Keratinocyte (primary cell): ENCODE results near the gene DENND2A. TPM values are rescaled to one million over a fixed set of nuclear protein-coding genes. Genes with fewer than 3 reads are reported as not detected.
"Not testable (repeated sequence)": the region's sequence is repeated elsewhere in the genome, so short reads cannot be mapped to it uniquely, and the experiment has no call there.

Source experiments
- DNase-seq: peaks from one replicate; pipeline ENCODE4 v3.0.0-alpha.2; 2011; ENCODE audit warnings: low read depth, missing footprints, low spot score
- FAIRE-seq: peaks from 2 replicates; lab custom pipeline; 2011; peaks lifted over from hg19 to GRCh38; lab: Jason Lieb, UNC
- H2AFZ ChIP-seq: 2 replicates; pipeline ENCODE4 v1.6.0; 2012; ENCODE audit warnings: low read length, control low read depth, inconsistent platforms; ENCODE audit not compliant: control insufficient read depth
- H3K27ac ChIP-seq: 2 replicates; pipeline ENCODE4 v1.5.1; 2011; ENCODE audit warnings: low read length; ENCODE audit not compliant: control insufficient read depth, insufficient read depth
- H3K27me3 ChIP-seq: 3 replicates; pipeline ENCODE4 v1.6.0; 2011; ENCODE audit warnings: low read length; ENCODE audit not compliant: control insufficient read depth, insufficient read depth; ENCODE audit errors: extremely low read depth
- H3K36me3 ChIP-seq, 2 experiments: 2 replicates in 1 of 2; 3 replicates in 1 of 2; pipeline ENCODE4 v1.5.1; 2011; ENCODE audit warnings: low read length in 2 of 2, mild to moderate bottlenecking in 1 of 2; ENCODE audit not compliant: control insufficient read depth in 2 of 2, insufficient read depth in 2 of 2; ENCODE audit errors: extremely low read depth in 1 of 2
- H3K4me1 ChIP-seq: 3 replicates; pipeline ENCODE4 v1.5.1; 2011; ENCODE audit warnings: low read length; ENCODE audit not compliant: control insufficient read depth, insufficient read depth; ENCODE audit errors: extremely low read depth
- H3K4me2 ChIP-seq: 3 replicates; pipeline ENCODE4 v1.6.0; 2011; ENCODE audit warnings: low read depth, low read length; ENCODE audit not compliant: control insufficient read depth, insufficient read depth; ENCODE audit errors: extremely low read depth
- H3K4me3 ChIP-seq, 3 experiments: fragments of 200-600 bp in 1 of 3; sonication (generic) in 1 of 3; 2 replicates in 2 of 3; 3 replicates in 1 of 3; pipeline ENCODE4 v1.5.1; 2011 to 2016; ENCODE audit warnings: low read length in 3 of 3, mild to moderate bottlenecking in 3 of 3, control low read depth in 2 of 3, inconsistent platforms in 1 of 3, low read depth in 1 of 3, mixed read lengths in 1 of 3, mixed run types in 1 of 3, moderate library complexity in 1 of 3; ENCODE audit not compliant: control insufficient read depth in 2 of 3, insufficient read depth in 2 of 3; ENCODE audit errors: extremely low read depth in 1 of 3
- H3K79me2 ChIP-seq: 2 replicates; pipeline ENCODE4 v1.6.0; 2012; ENCODE audit warnings: low read length; ENCODE audit not compliant: control insufficient read depth, insufficient read depth
- H3K9ac ChIP-seq: 3 replicates; pipeline ENCODE4 v1.6.0; 2011; ENCODE audit warnings: low read length; ENCODE audit not compliant: control insufficient read depth, insufficient read depth; ENCODE audit errors: extremely low read depth
- H3K9me1 ChIP-seq: 3 replicates; pipeline ENCODE4 v1.6.0; 2011; ENCODE audit warnings: low read length; ENCODE audit not compliant: control insufficient read depth, insufficient read depth; ENCODE audit errors: extremely low read depth
- H3K9me3 ChIP-seq: 2 replicates; pipeline ENCODE4 v1.5.1; 2012; ENCODE audit warnings: low read depth, low read length; ENCODE audit not compliant: control insufficient read depth
- H4K20me1 ChIP-seq: 3 replicates; pipeline ENCODE4 v1.6.0; 2011; ENCODE audit warnings: low read length; ENCODE audit not compliant: control insufficient read depth, insufficient read depth; ENCODE audit errors: extremely low read depth
- CTCF ChIP-seq, 3 experiments: IDR thresholded peaks in 1 of 3; conservative IDR thresholded peaks in 1 of 3; optimal IDR thresholded peaks in 1 of 3; 2 replicates in 2 of 3; 3 replicates in 1 of 3; pipeline versions ENCODE3 to v1.5.1; 2011; ENCODE audit warnings: low read length in 3 of 3, mild to moderate bottlenecking in 3 of 3, moderate library complexity in 2 of 3, control low read depth in 1 of 3, inconsistent platforms in 1 of 3; ENCODE audit not compliant: insufficient read depth in 2 of 3; ENCODE audit errors: extremely low read depth in 1 of 3
- EZH2 ChIP-seq: IDR thresholded peaks from one replicate; pipeline ENCODE4 v1.6.1; 2012; ENCODE audit warnings: inconsistent platforms, mild to moderate bottlenecking, low read length, moderate library complexity
- dilution Hi-C: fragments of 300-500 bp; cut with MboI; formaldehyde crosslinking; loops from one replicate; pipeline ENCODE4 v1.7.0; 2020; ENCODE audit warnings: low sequenced_read_pairs; ENCODE audit not compliant: extremely low pct_ligation_motif_present
- polyA plus RNA-seq, 5 experiments: library from polyadenylated mRNA; depleted of rRNA in 3 of 5; stranded (reverse) in 3 of 5; stranded (forward) in 1 of 5; unstranded in 1 of 5; fragments of >200 nt; gene quantifications; 1 replicate in 1 of 5; 2 replicates in 3 of 5; 3 replicates in 1 of 5; pipeline versions ENCODE4 v1.2.1 to v1.2.3, GENCODE V29; 2011 to 2012; ENCODE audit warnings: missing spikeins in 2 of 5, low read depth in 1 of 5, low replicate concordance in 1 of 5

DENND2A gene
- polyA plus RNA-seq, 1 donor (not counting 4 experiments of a cell fraction or from before 2014, with no cell fraction given), result 1.8 TPM

GRCh38 chr7:140501966-140502365 is 138.6 kb downstream of the DENND2A start:
- no peaks in the 10 kb centered on the region for H3K27me3 ChIP-seq
- no peak overlapping the region for H2AFZ ChIP-seq
- H3K4me1 ChIP-seq, result no peaks in the 10 kb centered on the region
- dilution Hi-C loops, result no loop called here
- no peaks in the 10 kb centered on the region for H4K20me1 ChIP-seq
- DNase-seq (no peak), FAIRE-seq (no peak)
- no peak overlapping the region for H3K4me3 ChIP-seq
- no peak overlapping the region for H3K27ac ChIP-seq
- no peak overlapping the region for H3K9ac ChIP-seq
- H3K9me1 ChIP-seq, result no peaks in the 10 kb centered on the region
- TF ChIP-seq EZH2 (no peak), CTCF (optimal IDR thresholded peaks at IDR 0.05 in 1 of 3, IDR thresholded peaks at IDR 0.05 in 1 of 3, conservative IDR thresholded peaks at IDR 0.05 in 1 of 3; ENCODE audit: extremely low read depth in 1 of 3, insufficient read depth in 2 of 3, low read length in 3 of 3) (no peak)
- H3K36me3 ChIP-seq, result no peaks in the 10 kb centered on the region
- H3K79me2 ChIP-seq, result no peaks in the 10 kb centered on the region
- no peak overlapping the region for H3K4me2 ChIP-seq
- H3K9me3 ChIP-seq, result no peaks in the 10 kb centered on the region

GRCh38 chr7:140497807-140498206 is 142.8 kb downstream of the DENND2A start:
- H3K4me2 ChIP-seq, H3K27ac ChIP-seq, H3K9ac ChIP-seq, dilution Hi-C loops, H3K9me1 ChIP-seq, H3K9me3 ChIP-seq, H3K79me2 ChIP-seq, H3K36me3 ChIP-seq, DNase-seq, H4K20me1 ChIP-seq, FAIRE-seq, H3K27me3 ChIP-seq, H2AFZ ChIP-seq, H3K4me1 ChIP-seq, H3K4me3 ChIP-seq: not testable (repeated sequence)

GRCh38 chr7:140497241-140497769 is 143.3 kb downstream of the DENND2A start:
- Histone ChIP-seq H3K9ac (no peak overlapping the region), H3K36me3 (no peaks in the 10 kb centered on the region), H3K79me2 (no peaks in the 10 kb centered on the region), H3K4me1 (no peaks in the 10 kb centered on the region), H3K9me3 (no peaks in the 10 kb centered on the region), H3K4me2 (no peak overlapping the region), H3K9me1 (no peaks in the 10 kb centered on the region), H3K4me3 (no peak overlapping the region), H3K27ac (no peak overlapping the region), H2AFZ (no peak overlapping the region), H4K20me1 (no peaks in the 10 kb centered on the region), H3K27me3 (no peaks in the 10 kb centered on the region)
- dilution Hi-C loops, result no loop called here
- DNase-seq, result no peak
- FAIRE-seq, result no peak
- no peak for TF ChIP-seq EZH2
- TF ChIP-seq CTCF (optimal IDR thresholded peaks at IDR 0.05 in 1 of 3, IDR thresholded peaks at IDR 0.05 in 1 of 3, conservative IDR thresholded peaks at IDR 0.05 in 1 of 3; ENCODE audit: extremely low read depth in 1 of 3, insufficient read depth in 2 of 3, low read length in 3 of 3), result no peak
